Kidney epithelial cell (primary cell): Measurements from ENCODE around the gene CNDP2. TPM values are rescaled to one million over a fixed set of nuclear protein-coding genes. Genes with fewer than 3 reads are reported as not detected.

Experiments
- DNase-seq: peaks from one replicate; pipeline ENCODE4 v3.0.0-alpha.2; 2010; ENCODE audit warnings: low read depth
- H3K27me3 ChIP-seq: 2 replicates; pipeline ENCODE4 v1.6.0; 2011; ENCODE audit warnings: low read length; ENCODE audit not compliant: control insufficient read depth, insufficient read depth
- H3K36me3 ChIP-seq: 2 replicates; pipeline ENCODE4 v1.5.1; 2011; ENCODE audit warnings: low read length; ENCODE audit not compliant: control insufficient read depth, insufficient read depth
- H3K4me3 ChIP-seq: 2 replicates; pipeline ENCODE4 v1.5.1; 2011; ENCODE audit warnings: low read depth, mild to moderate bottlenecking, control low read depth, low read length
- total RNA-seq: library from RNA; depleted of rRNA; stranded (reverse); fragments of >200 nt; gene quantifications from 2 replicates; pipeline ENCODE4 v1.2.3, GENCODE V29; 2015
- TF ChIP-seq, protein P1 (sequence below): IDR thresholded peaks from 2 replicates; pipeline ENCODE4 v1.5.1; 2011; ENCODE audit warnings: mild to moderate bottlenecking, moderate library complexity, low read length, control low read depth, inconsistent platforms; ENCODE audit not compliant: insufficient read depth, poor library complexity, severe bottlenecking

CNDP2 gene
- total RNA-seq, 1 donor from 2014 or later = 225 TPM

DNA sequence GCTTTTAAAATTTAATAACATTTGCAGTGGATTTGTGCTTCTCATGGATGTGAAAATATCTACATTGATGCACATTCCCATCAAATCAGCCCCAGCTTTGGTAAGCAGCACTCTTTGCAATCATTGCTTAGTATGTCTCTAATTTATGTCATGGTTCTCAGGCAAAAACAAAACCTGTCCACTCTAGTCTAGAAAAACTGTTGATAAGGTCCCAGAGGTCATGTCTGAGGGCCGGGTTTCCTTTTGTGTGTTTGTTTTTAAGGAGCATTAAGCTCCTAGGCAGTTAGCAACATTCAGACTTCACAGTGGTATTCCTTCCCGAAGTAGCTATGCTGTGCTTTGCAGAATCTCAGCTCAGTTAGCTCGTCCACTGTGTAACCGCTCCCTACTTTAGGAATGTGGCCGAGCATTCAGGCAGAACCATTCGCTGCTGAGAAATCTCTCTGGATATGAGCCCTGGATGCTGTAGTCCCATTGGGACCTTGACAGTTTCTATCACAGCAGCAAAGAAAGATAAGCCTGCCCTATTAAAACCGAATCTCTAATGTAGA lies 43.1 kb upstream of the CNDP2 start:
- Histone ChIP-seq H3K4me3 (no peak overlapping the region), H3K36me3 (no peaks in the 10 kb centered on the region), H3K27me3 (peaks cover 30% of the 10 kb centered on the region)
- TF ChIP-seq, protein P1, sequence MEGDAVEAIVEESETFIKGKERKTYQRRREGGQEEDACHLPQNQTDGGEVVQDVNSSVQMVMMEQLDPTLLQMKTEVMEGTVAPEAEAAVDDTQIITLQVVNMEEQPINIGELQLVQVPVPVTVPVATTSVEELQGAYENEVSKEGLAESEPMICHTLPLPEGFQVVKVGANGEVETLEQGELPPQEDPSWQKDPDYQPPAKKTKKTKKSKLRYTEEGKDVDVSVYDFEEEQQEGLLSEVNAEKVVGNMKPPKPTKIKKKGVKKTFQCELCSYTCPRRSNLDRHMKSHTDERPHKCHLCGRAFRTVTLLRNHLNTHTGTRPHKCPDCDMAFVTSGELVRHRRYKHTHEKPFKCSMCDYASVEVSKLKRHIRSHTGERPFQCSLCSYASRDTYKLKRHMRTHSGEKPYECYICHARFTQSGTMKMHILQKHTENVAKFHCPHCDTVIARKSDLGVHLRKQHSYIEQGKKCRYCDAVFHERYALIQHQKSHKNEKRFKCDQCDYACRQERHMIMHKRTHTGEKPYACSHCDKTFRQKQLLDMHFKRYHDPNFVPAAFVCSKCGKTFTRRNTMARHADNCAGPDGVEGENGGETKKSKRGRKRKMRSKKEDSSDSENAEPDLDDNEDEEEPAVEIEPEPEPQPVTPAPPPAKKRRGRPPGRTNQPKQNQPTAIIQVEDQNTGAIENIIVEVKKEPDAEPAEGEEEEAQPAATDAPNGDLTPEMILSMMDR = no peak
- DNase-seq = peak; percentile 28

GRCh38 chr18:74453642-74454198 lies 42.4 kb upstream of the CNDP2 start:
- TF ChIP-seq, protein P1 = no peak

DNA sequence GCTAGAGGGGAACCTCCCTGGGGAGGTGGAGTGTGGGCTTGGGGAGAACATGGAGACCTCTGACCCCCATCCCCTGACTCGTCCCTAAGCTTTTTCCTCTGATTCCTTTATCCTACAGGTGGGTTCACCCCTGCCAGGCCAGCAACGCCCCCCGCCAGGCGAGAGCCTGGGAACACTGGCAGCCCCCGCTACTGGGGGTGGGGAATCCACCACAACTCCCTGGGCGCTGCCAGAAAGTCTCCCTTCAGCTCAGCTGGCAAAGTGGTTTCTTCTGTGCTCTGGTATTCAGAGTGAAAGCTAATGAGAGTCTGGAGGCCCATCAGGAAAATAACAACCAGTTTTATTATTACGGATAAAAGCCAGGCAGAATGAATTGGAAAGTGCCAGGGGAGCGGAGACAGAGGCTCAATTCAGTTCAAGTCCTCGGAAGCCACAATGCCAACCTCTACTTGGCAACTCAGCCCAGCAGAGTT lies 41.8 kb upstream of the CNDP2 start:
- no peak overlapping the region for H3K4me3 ChIP-seq
- no peak for DNase-seq
- TF ChIP-seq, protein P1 = no peak
- H3K36me3 ChIP-seq = no peaks in the 10 kb centered on the region
- peaks cover 40% of the 10 kb centered on the region for H3K27me3 ChIP-seq

More at GRCh38 chr18:74453642-74454198, 42.4 kb upstream of the CNDP2 start:
- no peak for DNase-seq
- Histone ChIP-seq H3K27me3 (peaks cover 36% of the 10 kb centered on the region), H3K4me3 (no peak overlapping the region), H3K36me3 (no peaks in the 10 kb centered on the region)

- TF ChIP-seq, protein P1 = no peak
- peaks cover 46% of the 10 kb centered on the region for H3K27me3 ChIP-seq
These were observed 40.8 kb upstream of the CNDP2 start for GRCh38 chr18:74455386-74455785.

DNA sequence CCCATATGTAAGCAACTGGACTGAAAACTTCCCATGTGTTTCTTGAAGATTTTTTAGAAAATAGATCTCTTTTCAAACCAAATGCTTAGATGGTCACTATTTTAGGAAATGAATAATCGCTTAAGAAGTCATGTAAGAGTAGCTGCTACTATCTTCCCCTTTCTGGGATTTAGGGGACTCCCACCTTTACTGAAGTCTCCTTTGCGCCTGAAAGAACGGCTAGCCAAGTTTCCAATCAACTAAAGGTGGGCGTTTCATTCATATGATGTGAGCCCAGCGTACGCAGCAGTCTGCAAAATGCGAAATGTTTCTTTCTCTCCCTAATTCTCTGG lies 40.2 kb upstream of the CNDP2 start:
- TF ChIP-seq, protein P1 = no peak
- Histone ChIP-seq H3K27me3 (peaks cover 47% of the 10 kb centered on the region), H3K36me3 (no peaks in the 10 kb centered on the region), H3K4me3 (no peak overlapping the region)
- DNase-seq = no peak

More at GRCh38 chr18:74455386-74455785, 40.8 kb upstream of the CNDP2 start:
- Histone ChIP-seq H3K4me3 (no peak overlapping the region), H3K36me3 (no peaks in the 10 kb centered on the region)
- no peak for DNase-seq
